DND-41 (cell line): ENCODE measurements around the gene PTPRG.

ENCODE experiments used
- ATAC-seq: fragments of 200-7000 bp; cut with Tn5 transposase; 3 replicates; pipeline ENCODE4 v1.9.1; 2021; ENCODE audit warnings: low read depth; ENCODE audit not compliant: insufficient read depth
- DNase-seq: peaks from one replicate; pipeline ENCODE4 v3.0.0-alpha.2; 2020
- H2AFZ ChIP-seq: 2 replicates; pipeline ENCODE4 v1.6.0; 2012; ENCODE audit warnings: low read depth, low read length
- H3K27ac ChIP-seq: 2 replicates; pipeline ENCODE4 v1.5.1; 2012; ENCODE audit warnings: low read length, inconsistent platforms
- H3K27me3 ChIP-seq: fragments of 200-600 bp; sonication (generic); 2 replicates; pipeline ENCODE4 v1.6.0; 2012; ENCODE audit warnings: low read length, mild to moderate bottlenecking, inconsistent platforms; ENCODE audit not compliant: insufficient read depth, poor library complexity
- H3K36me3 ChIP-seq: 2 replicates; pipeline ENCODE4 v1.5.1; 2012; ENCODE audit warnings: low read length, inconsistent platforms; ENCODE audit not compliant: insufficient read depth
- H3K4me1 ChIP-seq: 2 replicates; pipeline ENCODE4 v1.5.1; 2012; ENCODE audit warnings: mild to moderate bottlenecking, low read length; ENCODE audit not compliant: insufficient read depth
- H3K4me2 ChIP-seq: 2 replicates; pipeline ENCODE4 v1.6.0; 2012; ENCODE audit warnings: mild to moderate bottlenecking, moderate library complexity, low read length, inconsistent platforms; ENCODE audit not compliant: insufficient read depth
- H3K4me3 ChIP-seq, 2 experiments: fragments of 200-600 bp in 1 of 2; shearing (Covaris generic) in 1 of 2; 2 replicates each; pipeline ENCODE4 v1.5.1; 2012 to 2016; ENCODE audit warnings: inconsistent platforms in 2 of 2, low read length in 2 of 2, mild to moderate bottlenecking in 2 of 2, low read depth in 1 of 2, moderate library complexity in 1 of 2
- H3K79me2 ChIP-seq: 2 replicates; pipeline ENCODE4 v1.6.0; 2012; ENCODE audit warnings: low read length, inconsistent platforms; ENCODE audit not compliant: insufficient read depth
- H3K9ac ChIP-seq: 2 replicates; pipeline ENCODE4 v1.6.0; 2012; ENCODE audit warnings: low read depth, mild to moderate bottlenecking, inconsistent platforms, low read length, moderate library complexity
- H3K9me3 ChIP-seq: 2 replicates; pipeline ENCODE4 v1.5.1; 2012; ENCODE audit warnings: low read length, moderate library complexity, mild to moderate bottlenecking, inconsistent platforms; ENCODE audit not compliant: insufficient read depth, severe bottlenecking
- H4K20me1 ChIP-seq: 2 replicates; pipeline ENCODE4 v1.6.0; 2012; ENCODE audit warnings: low read length; ENCODE audit not compliant: insufficient read depth
- CTCF ChIP-seq: IDR thresholded peaks from 2 replicates; pipeline ENCODE4 v1.5.1; 2012; ENCODE audit warnings: borderline replicate concordance, low read length, moderate library complexity, mild to moderate bottlenecking; ENCODE audit not compliant: poor library complexity, severe bottlenecking; ENCODE audit errors: extremely low read depth
- EZH2 ChIP-seq: IDR thresholded peaks from 3 replicates; pipeline ENCODE4 v1.6.1; 2012; ENCODE audit warnings: borderline replicate concordance, low read depth, mild to moderate bottlenecking, moderate library complexity, low read length, inconsistent platforms; ENCODE audit not compliant: severe bottlenecking

PTPRG gene

GRCh38 chr3:62261736-62262135 lies 700.4 kb downstream of the PTPRG start:
- TF ChIP-seq EZH2 (no peak), CTCF (no peak)
- H3K4me2 ChIP-seq: no peak overlapping the region
- H3K27ac ChIP-seq: no peak overlapping the region
- H4K20me1 ChIP-seq: no peaks in the 10 kb centered on the region
- DNase-seq (no peak), ATAC-seq (no peak)
- no peak overlapping the region for H3K4me3 ChIP-seq
- no peaks in the 10 kb centered on the region for H3K4me1 ChIP-seq
- no peaks in the 10 kb centered on the region for H3K9me3 ChIP-seq
- H3K9ac ChIP-seq: no peak overlapping the region
- no peaks in the 10 kb centered on the region for H3K27me3 ChIP-seq
- no peaks in the 10 kb centered on the region for H3K79me2 ChIP-seq
- H2AFZ ChIP-seq: no peak overlapping the region
- peaks cover 3% of the 10 kb centered on the region; the same call in 1 of the 2 replicates for H3K36me3 ChIP-seq

- TF ChIP-seq EZH2 (no peak), CTCF (no peak)
- no peak for ATAC-seq
Measured at GRCh38 chr3:62265528-62265927, 704.2 kb downstream of the PTPRG start.

GRCh38 chr3:62266668-62267283 lies 705.4 kb downstream of the PTPRG start:
- no peak overlapping the region for H3K4me2 ChIP-seq
- H3K27me3 ChIP-seq: no peaks in the 10 kb centered on the region
- no peak overlapping the region for H3K9ac ChIP-seq
- ATAC-seq (no peak), DNase-seq (no peak)
- TF ChIP-seq EZH2 (no peak), CTCF (no peak)
- H3K27ac ChIP-seq: no peak overlapping the region
- no peaks in the 10 kb centered on the region for H3K9me3 ChIP-seq
- H3K4me3 ChIP-seq: no peak overlapping the region
- H2AFZ ChIP-seq: no peak overlapping the region
- H4K20me1 ChIP-seq: no peaks in the 10 kb centered on the region
- no peaks in the 10 kb centered on the region for H3K79me2 ChIP-seq
- H3K36me3 ChIP-seq: peaks cover 3% of the 10 kb centered on the region; the same call in 1 of the 2 replicates
- H3K4me1 ChIP-seq: no peaks in the 10 kb centered on the region

More at GRCh38 chr3:62265528-62265927, 704.2 kb downstream of the PTPRG start:
- Histone ChIP-seq H3K79me2 (no peaks in the 10 kb centered on the region), H3K27me3 (no peaks in the 10 kb centered on the region), H2AFZ (no peak overlapping the region), H4K20me1 (no peaks in the 10 kb centered on the region), H3K9me3 (no peaks in the 10 kb centered on the region), H3K4me2 (no peak overlapping the region), H3K27ac (no peak overlapping the region), H3K9ac (no peak overlapping the region), H3K4me3 (no peak overlapping the region), H3K36me3 (peaks cover 3% of the 10 kb centered on the region; the same call in 1 of the 2 replicates), H3K4me1 (no peaks in the 10 kb centered on the region)
- DNase-seq: no peak
